Measurements from ENCODE around the gene PNMA8B.

Gene PNMA8B

GRCh38 chr19:46490774-46491173 lies 4.9 kb downstream of the PNMA8B start:
- no peak for TF ChIP-seq CTCF (IDR thresholded peaks at IDR 0.05; ENCODE audit: unreplicated experiment in 3 of 3)
- H3K9me3 Mint-ChIP-seq, result no peaks in the 10 kb centered on the region
- H3K27ac Mint-ChIP-seq, result peak overlapping the region in 1 of 3 experiments; percentile 9
- H3K27me3 Mint-ChIP-seq (ENCODE audit: low read depth), result peaks cover 43% of the 10 kb centered on the region
- H3K4me1 Mint-ChIP-seq, result peaks cover 39% of the 10 kb centered on the region
- H3K4me3 Mint-ChIP-seq, result peak overlapping the region in 1 of 3 experiments; percentile 12
- no peaks in the 10 kb centered on the region for H3K36me3 Mint-ChIP-seq (ENCODE audit: low read depth)

GRCh38 chr19:46489445-46490272 lies 6.0 kb downstream of the PNMA8B start:
- peak; percentile 35 to 53 (median 40) for TF ChIP-seq CTCF (IDR thresholded peaks at IDR 0.05; ENCODE audit: unreplicated experiment in 3 of 3)

GRCh38 chr19:46488551-46488950 lies 7.1 kb downstream of the PNMA8B start:
- peak overlapping the region in 2 of 3 experiments; percentile 65 to 79 for H3K27ac Mint-ChIP-seq
- TF ChIP-seq CTCF (IDR thresholded peaks at IDR 0.05; ENCODE audit: unreplicated experiment in 3 of 3), result no peak
- peaks cover 46% of the 10 kb centered on the region for H3K4me1 Mint-ChIP-seq
- H3K36me3 Mint-ChIP-seq (ENCODE audit: low read depth), result peaks cover 4% of the 10 kb centered on the region
- H3K9me3 Mint-ChIP-seq, result no peaks in the 10 kb centered on the region
- H3K4me3 Mint-ChIP-seq, result peak overlapping the region; percentile 51 to 73 (median 56)
- H3K27me3 Mint-ChIP-seq (ENCODE audit: low read depth), result peaks cover 40% of the 10 kb centered on the region

More at GRCh38 chr19:46489445-46490272, 6.0 kb downstream of the PNMA8B start:
- peak overlapping the region; percentile 59 to 78 (median 73) for H3K4me3 Mint-ChIP-seq
- no peaks in the 10 kb centered on the region for H3K9me3 Mint-ChIP-seq
- peaks cover 39% of the 10 kb centered on the region for H3K27me3 Mint-ChIP-seq (ENCODE audit: low read depth)
- H3K27ac Mint-ChIP-seq, result peak overlapping the region; percentile 52 to 80 (median 79)
- H3K36me3 Mint-ChIP-seq (ENCODE audit: low read depth), result peaks cover 2% of the 10 kb centered on the region
- peaks cover 43% of the 10 kb centered on the region for H3K4me1 Mint-ChIP-seq

- Mint-ChIP-seq H3K27me3 (ENCODE audit: low read depth) (peaks cover 43% of the 10 kb centered on the region), H3K36me3 (ENCODE audit: low read depth) (peaks cover 4% of the 10 kb centered on the region), H3K27ac (peak overlapping the region in 2 of 3 experiments; percentile 79 to 80), H3K4me1 (peaks cover 47% of the 10 kb centered on the region), H3K4me3 (peak overlapping the region; percentile 74 to 82 (median 76)), H3K9me3 (no peaks in the 10 kb centered on the region)
- peak; percentile 90 to 95 (median 91) for TF ChIP-seq CTCF (IDR thresholded peaks at IDR 0.05; ENCODE audit: unreplicated experiment in 3 of 3)
Observed at GRCh38 chr19:46487802-46488445, 7.7 kb downstream of the PNMA8B start.

GRCh38 chr19:46487178-46487801 lies 8.4 kb downstream of the PNMA8B start:
- Mint-ChIP-seq H3K27me3 (ENCODE audit: low read depth) (peaks cover 43% of the 10 kb centered on the region), H3K9me3 (no peaks in the 10 kb centered on the region), H3K27ac (peak overlapping the region in 2 of 3 experiments; percentile 79 to 80), H3K36me3 (ENCODE audit: low read depth) (peaks cover 4% of the 10 kb centered on the region), H3K4me1 (peaks cover 54% of the 10 kb centered on the region), H3K4me3 (peak overlapping the region; percentile 74 to 82 (median 76))
- TF ChIP-seq CTCF (IDR thresholded peaks at IDR 0.05; ENCODE audit: unreplicated experiment in 3 of 3), result no peak
